ENCODE measurements around the gene NSMCE1. TPM values are rescaled to one million over a fixed set of nuclear protein-coding genes. Genes with fewer than 3 reads are reported as not detected.
"Not testable (repeated sequence)": the region's sequence is repeated elsewhere in the genome, so short reads cannot be mapped to it uniquely, and the experiment has no call there.

The NSMCE1 gene
- total and polyA plus RNA-seq, 3 donors from 2014 or later: 58.1 to 135 (median 71.1) TPM

- H3K36me3 ChIP-seq (ENCODE audit: low read depth, missing control alignments): no peaks in the 10 kb centered on the region
- intact Hi-C loops (cut with DNase I; ENCODE audit: low total_unique reads): no loop called here
- TF ChIP-seq CTCF (IDR thresholded peaks at IDR 0.05) (no peak), POLR2A (IDR thresholded peaks at IDR 0.05) (no peak)
- peaks cover 6% of the 10 kb centered on the region for H3K4me1 ChIP-seq
- WGBS, 2 donors: 84 to 97% methylated on average over 3 of the region's 3 CpGs
- no peak for DNase-seq
- H3K27me3 ChIP-seq: no peaks in the 10 kb centered on the region
- H3K27ac ChIP-seq: no peak overlapping the region
- no peaks in the 10 kb centered on the region for H3K9me3 ChIP-seq
- H3K4me3 ChIP-seq: no peak overlapping the region
These were observed 59.8 kb downstream of the NSMCE1 start for GRCh38 chr16:27208796-27209195.

GRCh38 chr16:27208081-27208680, 60.4 kb downstream of the NSMCE1 start:
- Histone ChIP-seq H3K4me1 (peaks cover 6% of the 10 kb centered on the region), H3K27ac (no peak overlapping the region), H3K27me3 (no peaks in the 10 kb centered on the region), H3K9me3 (no peaks in the 10 kb centered on the region), H3K36me3 (ENCODE audit: low read depth, missing control alignments) (no peaks in the 10 kb centered on the region), H3K4me3 (no peak overlapping the region)
- DNase-seq: no peak
- TF ChIP-seq CTCF (IDR thresholded peaks at IDR 0.05): no peak
- no peak for TF ChIP-seq POLR2A (IDR thresholded peaks at IDR 0.05)
- intact Hi-C loops (cut with DNase I; ENCODE audit: low total_unique reads): no loop called here
- 73 to 86% methylated on average over 7 to 8 of the region's 8 CpGs for WGBS, 2 donors

GRCh38 chr16:27207121-27207520, 61.5 kb downstream of the NSMCE1 start:
- H3K27me3 ChIP-seq; H3K36me3 ChIP-seq (ENCODE audit: low read depth, missing control alignments); H3K27ac ChIP-seq; H3K9me3 ChIP-seq; H3K4me1 ChIP-seq; H3K4me3 ChIP-seq; intact Hi-C loops (cut with DNase I; ENCODE audit: low total_unique reads); DNase-seq: not testable (repeated sequence)
- WGBS, 2 donors: 92 to 94% methylated on average over 10 of the region's 10 CpGs

- WGBS, 2 donors: 89 to 93% methylated on average over 6 to 10 of the region's 10 CpGs
- Histone ChIP-seq H3K4me3 (no peak overlapping the region), H3K9me3 (no peaks in the 10 kb centered on the region), H3K27me3 (no peaks in the 10 kb centered on the region), H3K4me1 (peaks cover 10% of the 10 kb centered on the region), H3K27ac (no peak overlapping the region), H3K36me3 (ENCODE audit: low read depth, missing control alignments) (no peaks in the 10 kb centered on the region)
- no peak for DNase-seq
- no peak for TF ChIP-seq CTCF (IDR thresholded peaks at IDR 0.05)
- no peak for TF ChIP-seq POLR2A (IDR thresholded peaks at IDR 0.05)
- intact Hi-C loops (cut with DNase I; ENCODE audit: low total_unique reads): no loop called here
These were observed 63.0 kb downstream of the NSMCE1 start for GRCh38 chr16:27205423-27206065.

GRCh38 chr16:27204312-27204915, 64.2 kb downstream of the NSMCE1 start:
- Histone ChIP-seq H3K27me3 (no peaks in the 10 kb centered on the region), H3K4me1 (peaks cover 10% of the 10 kb centered on the region), H3K4me3 (peak overlapping the region; percentile 58 to 75), H3K9me3 (no peaks in the 10 kb centered on the region), H3K36me3 (ENCODE audit: low read depth, missing control alignments) (no peaks in the 10 kb centered on the region), H3K27ac (peak overlapping the region; percentile 91 to 96)
- 30 to 36% methylated on average over 14 of the region's 14 CpGs for WGBS, 2 donors
- DNase-seq: no peak
- intact Hi-C loops (cut with DNase I; ENCODE audit: low total_unique reads): no loop called here
- TF ChIP-seq POLR2A (IDR thresholded peaks at IDR 0.05): no peak

Measured in testis (tissue), 3 donors.